BLaER1 (cell line): ENCODE measurements around the gene TULP1.

Experiments used
- H3K27ac ChIP-seq: shearing (Covaris generic); formaldehyde crosslinking; 2 replicates; pipeline ENCODE4 v1.8.1; 2022
- H3K27me3 ChIP-seq: shearing (Covaris generic); formaldehyde crosslinking; 2 replicates; pipeline ENCODE4 v1.8.1; 2022
- H3K36me3 ChIP-seq: shearing (Covaris generic); formaldehyde crosslinking; 2 replicates; pipeline ENCODE4 v1.8.1; 2022
- H3K4me1 ChIP-seq: shearing (Covaris generic); formaldehyde crosslinking; 2 replicates; pipeline ENCODE4 v1.8.1; 2022
- H3K4me2 ChIP-seq: shearing (Covaris generic); formaldehyde crosslinking; 2 replicates; pipeline ENCODE4 v1.8.1; 2022
- H3K4me3 ChIP-seq: shearing (Covaris generic); formaldehyde crosslinking; 2 replicates; pipeline ENCODE4 v1.8.1; 2022
- H3K9ac ChIP-seq: shearing (Covaris generic); formaldehyde crosslinking; 2 replicates; pipeline ENCODE4 v1.8.1; 2022
- H3K9me3 ChIP-seq: shearing (Covaris generic); formaldehyde crosslinking; 2 replicates; pipeline ENCODE4 v1.8.1; 2022
- H4K20me1 ChIP-seq: shearing (Covaris generic); formaldehyde crosslinking; 2 replicates; pipeline ENCODE4 v1.8.1; 2022
- Cebpa-rat ChIP-seq: shearing (Covaris generic); IDR thresholded peaks from 2 replicates; pipeline ENCODE4 v1.8.1; 2022

The TULP1 gene

GRCh38 chr6:35478259-35478658 lies 34.4 kb downstream of the TULP1 start:
- Histone ChIP-seq H3K4me1 (peaks cover 10% of the 10 kb centered on the region; the same call in 1 of the 2 replicates), H3K9me3 (no peaks in the 10 kb centered on the region), H3K27me3 (no peaks in the 10 kb centered on the region), H3K27ac (no peak overlapping the region), H4K20me1 (peaks cover 23% of the 10 kb centered on the region), H3K9ac (no peak overlapping the region), H3K4me3 (no peak overlapping the region), H3K36me3 (peaks cover 22% of the 10 kb centered on the region), H3K4me2 (no peak overlapping the region)
- TF ChIP-seq Cebpa-rat: no peak

- peaks cover 29% of the 10 kb centered on the region for H4K20me1 ChIP-seq
- H3K4me2 ChIP-seq: no peak overlapping the region
- no peaks in the 10 kb centered on the region for H3K27me3 ChIP-seq
- no peak overlapping the region for H3K27ac ChIP-seq
- H3K9ac ChIP-seq: no peak overlapping the region
- no peaks in the 10 kb centered on the region for H3K9me3 ChIP-seq
- peaks cover 16% of the 10 kb centered on the region for H3K4me1 ChIP-seq
- no peak overlapping the region for H3K4me3 ChIP-seq
- TF ChIP-seq Cebpa-rat: no peak
- peaks cover 28% of the 10 kb centered on the region for H3K36me3 ChIP-seq
Measured at GRCh38 chr6:35477551-35478179, 35.0 kb downstream of the TULP1 start.

GRCh38 chr6:35477028-35477427 lies 35.7 kb downstream of the TULP1 start:
- TF ChIP-seq Cebpa-rat: no peak
- H3K27me3 ChIP-seq: no peaks in the 10 kb centered on the region
- no peak overlapping the region for H3K4me2 ChIP-seq
- no peak overlapping the region for H3K4me3 ChIP-seq
- peaks cover 34% of the 10 kb centered on the region for H3K36me3 ChIP-seq
- peaks cover 23% of the 10 kb centered on the region for H3K4me1 ChIP-seq
- no peak overlapping the region for H3K9ac ChIP-seq
- peaks cover 35% of the 10 kb centered on the region for H4K20me1 ChIP-seq
- no peaks in the 10 kb centered on the region for H3K9me3 ChIP-seq
- no peak overlapping the region for H3K27ac ChIP-seq

- Histone ChIP-seq H3K27me3 (no peaks in the 10 kb centered on the region), H3K4me2 (no peak overlapping the region), H3K27ac (no peak overlapping the region), H3K4me3 (no peak overlapping the region), H3K4me1 (peaks cover 33% of the 10 kb centered on the region), H3K9me3 (no peaks in the 10 kb centered on the region), H4K20me1 (peaks cover 45% of the 10 kb centered on the region), H3K9ac (no peak overlapping the region), H3K36me3 (peaks cover 44% of the 10 kb centered on the region)
- TF ChIP-seq Cebpa-rat: no peak
Measured at GRCh38 chr6:35476004-35476403, 36.7 kb downstream of the TULP1 start.

GRCh38 chr6:35475573-35475972 lies 37.1 kb downstream of the TULP1 start:
- Histone ChIP-seq H3K36me3 (peaks cover 49% of the 10 kb centered on the region), H3K4me2 (no peak overlapping the region), H3K27me3 (no peaks in the 10 kb centered on the region), H3K9me3 (no peaks in the 10 kb centered on the region), H4K20me1 (peaks cover 50% of the 10 kb centered on the region), H3K9ac (no peak overlapping the region), H3K4me1 (peaks cover 37% of the 10 kb centered on the region), H3K27ac (no peak overlapping the region), H3K4me3 (no peak overlapping the region)
- TF ChIP-seq Cebpa-rat: no peak

- Histone ChIP-seq H3K27ac (no peak overlapping the region), H3K36me3 (peaks cover 54% of the 10 kb centered on the region), H3K4me1 (peaks cover 41% of the 10 kb centered on the region), H3K9ac (no peak overlapping the region), H3K27me3 (no peaks in the 10 kb centered on the region), H4K20me1 (peaks cover 55% of the 10 kb centered on the region), H3K4me3 (no peak overlapping the region), H3K4me2 (no peak overlapping the region), H3K9me3 (no peaks in the 10 kb centered on the region)
- no peak for TF ChIP-seq Cebpa-rat
Measured at GRCh38 chr6:35474942-35475570, 37.6 kb downstream of the TULP1 start.

GRCh38 chr6:35474131-35474941 lies 38.4 kb downstream of the TULP1 start:
- Histone ChIP-seq H3K4me3 (no peak overlapping the region), H3K27ac (0 out of 2 replicates have a peak overlapping the region, but pooled peaks have one; percentile 22), H3K27me3 (no peaks in the 10 kb centered on the region), H3K4me1 (peaks cover 38% of the 10 kb centered on the region), H3K9me3 (no peaks in the 10 kb centered on the region), H3K9ac (0 out of 2 replicates have a peak overlapping the region, but pooled peaks have one; percentile 34), H4K20me1 (peaks cover 62% of the 10 kb centered on the region), H3K36me3 (peaks cover 61% of the 10 kb centered on the region), H3K4me2 (no peak overlapping the region)
- no peak for TF ChIP-seq Cebpa-rat

GRCh38 chr6:35473850-35474130 lies 38.9 kb downstream of the TULP1 start:
- H3K36me3 ChIP-seq: peaks cover 66% of the 10 kb centered on the region
- H3K9ac ChIP-seq: peak overlapping the region; percentile 34; the same call in 1 of the 2 replicates
- H3K27ac ChIP-seq: 0 out of 2 replicates have a peak overlapping the region, but pooled peaks have one; percentile 22
- H4K20me1 ChIP-seq: peaks cover 67% of the 10 kb centered on the region
- H3K9me3 ChIP-seq: no peaks in the 10 kb centered on the region
- H3K4me3 ChIP-seq: no peak overlapping the region
- TF ChIP-seq Cebpa-rat: no peak
- no peak overlapping the region for H3K4me2 ChIP-seq
- H3K4me1 ChIP-seq: peaks cover 37% of the 10 kb centered on the region
- H3K27me3 ChIP-seq: no peaks in the 10 kb centered on the region

GRCh38 chr6:35473075-35473849 lies 39.4 kb downstream of the TULP1 start:
- Histone ChIP-seq H3K27me3 (no peaks in the 10 kb centered on the region), H3K4me1 (peaks cover 37% of the 10 kb centered on the region), H4K20me1 (peaks cover 70% of the 10 kb centered on the region), H3K4me2 (no peak overlapping the region), H3K9me3 (no peaks in the 10 kb centered on the region), H3K9ac (peak overlapping the region; percentile 34; the same call in 1 of the 2 replicates), H3K27ac (no peak overlapping the region), H3K4me3 (no peak overlapping the region), H3K36me3 (peaks cover 67% of the 10 kb centered on the region)
- no peak for TF ChIP-seq Cebpa-rat
